Measurements from ENCODE around the gene CARM1. TPM values are rescaled to one million over a fixed set of nuclear protein-coding genes. Genes with fewer than 3 reads are reported as not detected.

CARM1 gene
- total RNA-seq, 2 donors from 2014 or later, result 15.3 to 19.8 TPM

- peaks cover 0 to 14% of the 10 kb centered on the region in 2 donors for H3K4me1 ChIP-seq
- no peak overlapping the region for H3K4me3 ChIP-seq
- H3K27ac ChIP-seq, result no peak overlapping the region
- no peak for DNase-seq (ENCODE audit: low spot score)
- no peaks in the 10 kb centered on the region for H3K27me3 ChIP-seq
- no peaks in the 10 kb centered on the region for H3K36me3 ChIP-seq
- peaks cover 0 to 6% of the 10 kb centered on the region in 2 donors for H3K9me3 ChIP-seq
- no peak for TF ChIP-seq CTCF (IDR thresholded peaks at IDR 0.05)
These were observed 32.0 kb upstream of the CARM1 start for GRCh38 chr19:10839114-10840050.

- Histone ChIP-seq H3K4me3 (no peak overlapping the region), H3K27ac (no peak overlapping the region), H3K27me3 (no peaks in the 10 kb centered on the region), H3K4me1 (no peaks in the 10 kb centered on the region), H3K36me3 (no peaks in the 10 kb centered on the region), H3K9me3 (peaks cover 0 to 15% of the 10 kb centered on the region in 2 donors)
- DNase-seq (ENCODE audit: low spot score), result no peak
- no peak for TF ChIP-seq CTCF (IDR thresholded peaks at IDR 0.05)
These were observed 28.6 kb upstream of the CARM1 start for GRCh38 chr19:10842788-10843187.

- H3K36me3 ChIP-seq, result no peaks in the 10 kb centered on the region
- no peak for DNase-seq (ENCODE audit: low spot score)
- peaks cover 0 to 15% of the 10 kb centered on the region in 2 donors for H3K9me3 ChIP-seq
- no peaks in the 10 kb centered on the region for H3K27me3 ChIP-seq
- H3K4me3 ChIP-seq, result no peak overlapping the region
- H3K27ac ChIP-seq, result no peak overlapping the region
- H3K4me1 ChIP-seq, result no peaks in the 10 kb centered on the region
- TF ChIP-seq CTCF (IDR thresholded peaks at IDR 0.05), result no peak
These were observed 24.7 kb upstream of the CARM1 start for GRCh38 chr19:10846500-10847202.

GRCh38 chr19:10848230-10848856 lies 23.0 kb upstream of the CARM1 start, which contains the start of gene C19orf38:
C19orf38 (plus strand) TSS chr19:10848415; CDS start chr19:10848509, 94 bp downstream.
- Histone ChIP-seq H3K27ac (no peak within 1 kb of the TSS), H3K4me3 (no peak within 1 kb of the TSS), H3K9me3 (peaks cover 0 to 15% of the 10 kb centered on the region in 2 donors), H3K4me1 (no peaks in the 10 kb centered on the region), H3K36me3 (no peaks in the 10 kb centered on the region), H3K27me3 (no peaks in the 10 kb centered on the region)
- no peak for TF ChIP-seq CTCF (IDR thresholded peaks at IDR 0.05)
- no peak for DNase-seq (ENCODE audit: low spot score)

GRCh38 chr19:10850631-10851030 lies 20.7 kb upstream of the CARM1 start:
- TF ChIP-seq CTCF (IDR thresholded peaks at IDR 0.05), result no peak
- no peak overlapping the region for H3K27ac ChIP-seq
- no peak for DNase-seq (ENCODE audit: low spot score)
- H3K9me3 ChIP-seq, result peaks cover 0 to 15% of the 10 kb centered on the region in 2 donors
- no peaks in the 10 kb centered on the region for H3K36me3 ChIP-seq
- no peaks in the 10 kb centered on the region for H3K27me3 ChIP-seq
- H3K4me3 ChIP-seq, result no peak overlapping the region
- H3K4me1 ChIP-seq, result no peaks in the 10 kb centered on the region
